GM08714 (cell line): Measurements from ENCODE around the gene MMP21.

Experiments
- H3K4me3 ChIP-seq: fragments of 200-500 bp; sonication (Bioruptor generic); 2 replicates; pipeline ENCODE4 v1.5.1; 2014; ENCODE audit warnings: mild to moderate bottlenecking, low read length, inconsistent platforms
- ZNF274 ChIP-seq: IDR thresholded peaks from 2 replicates; pipeline ENCODE4 v1.6.1; 2012; ENCODE audit warnings: mild to moderate bottlenecking, low read depth, low read length

Gene MMP21

GRCh38 chr10:125762692-125763648 is 12.7 kb downstream of the MMP21 start:
- no peak for TF ChIP-seq ZNF274

GRCh38 chr10:125761961-125762360 is 13.7 kb downstream of the MMP21 start:
- TF ChIP-seq ZNF274: no peak
- no peak overlapping the region for H3K4me3 ChIP-seq

More at GRCh38 chr10:125762692-125763648, 12.7 kb downstream of the MMP21 start:
- no peak overlapping the region for H3K4me3 ChIP-seq

GRCh38 chr10:125757742-125758141 is 17.9 kb downstream of the MMP21 start:
- no peak overlapping the region for H3K4me3 ChIP-seq
- no peak for TF ChIP-seq ZNF274

- no peak overlapping the region for H3K4me3 ChIP-seq
Observed at GRCh38 chr10:125756853-125757487, 18.7 kb downstream of the MMP21 start.

GRCh38 chr10:125756196-125756595 is 19.4 kb downstream of the MMP21 start:
- H3K4me3 ChIP-seq: no peak overlapping the region
- no peak for TF ChIP-seq ZNF274

More at GRCh38 chr10:125756853-125757487, 18.7 kb downstream of the MMP21 start:
- TF ChIP-seq ZNF274: no peak

- no peak for TF ChIP-seq ZNF274
- no peak overlapping the region for H3K4me3 ChIP-seq
Observed at GRCh38 chr10:125747417-125747816, 28.2 kb downstream of the MMP21 start.

- TF ChIP-seq ZNF274: no peak
- no peak overlapping the region for H3K4me3 ChIP-seq
Observed at GRCh38 chr10:125744909-125745308, 30.7 kb downstream of the MMP21 start.

GRCh38 chr10:125742465-125742864 is 33.2 kb downstream of the MMP21 start:
- no peak overlapping the region for H3K4me3 ChIP-seq
- TF ChIP-seq ZNF274: no peak

- no peak for TF ChIP-seq ZNF274
- H3K4me3 ChIP-seq: no peak overlapping the region
Observed at GRCh38 chr10:125739994-125740679, 35.5 kb downstream of the MMP21 start.

GRCh38 chr10:125738206-125738605 is 37.4 kb downstream of the MMP21 start:
- TF ChIP-seq ZNF274: no peak

GRCh38 chr10:125734823-125735222 is 40.8 kb downstream of the MMP21 start:
- no peak overlapping the region for H3K4me3 ChIP-seq
- no peak for TF ChIP-seq ZNF274

More at GRCh38 chr10:125738206-125738605, 37.4 kb downstream of the MMP21 start:
- H3K4me3 ChIP-seq: no peak overlapping the region

GRCh38 chr10:125734148-125734547 is 41.5 kb downstream of the MMP21 start:
- no peak for TF ChIP-seq ZNF274
- no peak overlapping the region for H3K4me3 ChIP-seq

GRCh38 chr10:125727436-125727835 is 48.2 kb downstream of the MMP21 start:
- no peak for TF ChIP-seq ZNF274
- no peak overlapping the region for H3K4me3 ChIP-seq

GRCh38 chr10:125726914-125727313 is 48.7 kb downstream of the MMP21 start:
- no peak for TF ChIP-seq ZNF274

More at GRCh38 chr10:125726914-125727313, 48.7 kb downstream of the MMP21 start:
- H3K4me3 ChIP-seq: no peak overlapping the region
